GM19035 (cell line): ENCODE data around the gene STARD9.

Source experiments
- ATAC-seq: cut with Tn5 transposase; IDR thresholded peaks from one replicate; pipeline ENCODE4 v1.9.1; 2021; ENCODE audit not compliant: unreplicated experiment

The STARD9 gene

DNA sequence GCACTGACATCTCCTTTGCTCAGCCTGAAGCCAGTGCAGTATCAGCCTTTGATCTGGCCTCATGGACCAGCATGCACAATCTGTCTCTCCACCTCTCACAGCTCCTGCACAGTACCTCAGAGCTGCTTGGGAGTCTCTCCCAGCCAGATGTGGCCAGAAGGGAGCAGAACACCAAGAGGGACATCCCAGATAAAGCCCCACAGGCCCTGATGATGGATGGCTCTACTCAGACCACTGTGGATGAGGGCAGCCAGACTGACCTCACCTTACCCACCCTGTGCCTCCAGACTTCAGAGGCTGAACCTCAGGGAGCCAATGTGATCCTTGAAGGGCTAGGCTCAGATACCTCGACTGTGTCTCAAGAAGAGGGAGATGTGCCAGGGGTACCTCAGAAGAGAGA, 117.1 kb downstream of the STARD9 start:
- no peak for ATAC-seq

DNA sequence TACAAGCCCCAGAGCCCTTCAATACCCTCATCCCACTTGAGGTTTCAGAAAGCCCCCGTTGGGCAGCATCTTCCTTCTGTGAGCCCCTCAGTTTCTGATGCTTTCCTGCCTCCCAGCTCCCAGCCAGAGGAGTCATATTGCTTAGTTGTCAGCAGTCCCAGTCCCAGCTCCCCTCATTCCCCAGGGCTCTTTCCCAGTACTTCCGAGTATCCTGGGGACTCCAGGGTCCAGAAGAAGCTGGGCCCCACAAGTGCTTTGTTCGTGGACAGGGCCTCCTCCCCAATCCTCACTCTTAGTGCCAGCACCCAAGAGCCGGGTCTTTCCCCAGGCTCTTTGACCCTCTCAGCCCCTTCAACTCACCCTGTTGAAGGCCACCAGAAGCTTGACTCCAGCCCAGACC, 117.6 kb downstream of the STARD9 start:
- ATAC-seq: no peak

DNA sequence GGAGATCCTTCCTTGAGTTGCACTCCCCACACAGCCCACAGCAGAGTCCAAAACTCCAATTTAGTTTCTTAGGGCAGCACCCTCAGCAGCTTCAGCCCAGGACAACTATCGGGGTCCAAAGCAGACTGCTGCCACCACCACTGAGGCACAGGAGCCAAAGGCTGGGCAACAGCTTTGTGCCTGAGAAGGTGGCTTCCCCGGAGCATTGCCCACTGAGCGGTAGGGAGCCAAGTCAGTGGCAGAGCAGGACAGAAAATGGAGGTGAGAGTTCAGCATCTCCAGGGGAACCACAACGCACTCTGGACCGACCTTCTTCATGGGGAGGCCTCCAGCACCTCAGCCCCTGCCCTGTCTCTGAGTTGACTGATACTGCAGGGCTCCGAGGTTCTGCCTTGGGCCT, 118.1 kb downstream of the STARD9 start:
- ATAC-seq: no peak

DNA sequence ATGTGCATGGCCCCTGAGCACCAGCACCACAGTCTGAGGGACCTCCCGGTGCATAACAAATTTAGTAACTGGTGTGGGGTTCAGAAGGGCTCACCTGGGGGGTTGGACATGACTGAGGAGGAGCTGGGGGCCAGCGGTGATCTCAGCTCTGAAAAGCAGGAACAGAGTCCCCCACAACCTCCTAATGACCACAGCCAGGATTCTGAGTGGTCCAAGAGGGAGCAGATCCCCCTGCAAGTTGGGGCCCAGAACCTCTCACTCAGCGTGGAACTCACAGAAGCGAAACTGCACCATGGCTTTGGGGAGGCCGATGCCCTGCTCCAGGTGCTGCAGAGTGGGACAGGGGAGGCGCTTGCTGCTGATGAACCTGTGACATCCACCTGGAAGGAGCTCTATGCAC, 118.5 kb downstream of the STARD9 start:
- no peak for ATAC-seq

DNA sequence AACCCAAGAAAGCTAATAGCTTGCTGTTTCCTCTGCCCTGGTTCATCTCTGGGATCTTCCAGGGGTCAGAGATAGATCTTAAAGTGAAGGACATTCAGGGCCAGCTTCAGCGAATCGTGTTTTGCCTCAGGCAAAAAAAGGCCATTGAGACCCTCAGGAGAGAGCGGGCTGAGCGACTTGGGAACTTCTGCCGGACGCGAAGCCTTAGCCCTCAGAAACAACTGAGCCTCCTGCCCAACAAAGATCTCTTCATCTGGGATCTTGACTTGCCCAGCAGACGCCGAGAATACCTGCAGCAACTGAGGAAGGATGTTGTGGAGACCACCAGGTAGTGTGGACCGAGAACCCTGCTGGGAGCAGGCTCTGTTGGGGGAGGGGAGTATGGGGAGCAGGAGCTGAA, 119.0 kb downstream of the STARD9 start:
- no peak for ATAC-seq

DNA sequence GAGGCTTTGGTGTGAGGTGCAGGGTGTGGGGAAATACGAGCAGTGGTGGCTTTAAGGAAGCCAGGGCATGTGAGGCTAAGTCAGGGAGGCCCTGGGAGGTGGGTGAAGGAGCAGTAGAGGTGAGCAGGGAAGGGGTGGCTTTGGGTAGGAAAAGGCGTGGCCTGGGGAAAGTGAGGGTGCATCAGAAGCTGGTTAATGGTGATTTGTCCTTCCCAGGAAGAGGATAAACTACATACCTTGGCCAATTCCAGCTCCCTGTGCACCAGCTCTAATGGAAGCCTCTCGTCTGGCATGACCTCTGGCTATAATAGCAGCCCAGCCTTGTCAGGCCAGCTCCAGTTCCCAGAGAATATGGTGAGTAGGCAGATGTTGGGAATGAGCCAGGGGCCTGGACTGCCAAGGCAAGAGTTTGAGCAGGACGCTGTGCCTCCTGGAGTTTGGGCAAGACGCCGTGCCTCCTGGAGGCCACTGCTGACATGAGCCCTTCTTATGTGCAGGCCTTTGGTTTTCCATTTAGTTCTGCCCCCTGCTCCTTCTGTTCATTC, 120.2 kb downstream of the STARD9 start:
- no peak for ATAC-seq

DNA sequence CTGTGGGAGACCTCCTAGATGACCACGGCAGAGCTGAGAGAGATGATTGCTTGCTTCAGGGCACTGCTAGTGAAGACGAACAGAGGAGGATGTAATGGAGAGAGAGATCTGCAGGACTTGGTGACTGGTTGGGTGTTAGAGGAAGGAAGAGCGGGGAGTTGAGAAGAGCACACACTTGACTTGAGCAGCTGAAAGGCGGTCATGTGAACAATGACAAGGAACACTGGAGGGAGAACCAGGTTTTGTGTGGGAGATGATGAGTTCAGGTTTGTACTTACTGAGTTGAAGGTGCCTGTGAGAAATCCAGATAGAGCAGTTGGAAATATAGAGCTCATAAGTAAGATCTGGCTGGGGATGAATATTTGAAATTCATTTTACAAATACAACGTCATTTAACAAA, 121.2 kb downstream of the STARD9 start:
- ATAC-seq: no peak

DNA sequence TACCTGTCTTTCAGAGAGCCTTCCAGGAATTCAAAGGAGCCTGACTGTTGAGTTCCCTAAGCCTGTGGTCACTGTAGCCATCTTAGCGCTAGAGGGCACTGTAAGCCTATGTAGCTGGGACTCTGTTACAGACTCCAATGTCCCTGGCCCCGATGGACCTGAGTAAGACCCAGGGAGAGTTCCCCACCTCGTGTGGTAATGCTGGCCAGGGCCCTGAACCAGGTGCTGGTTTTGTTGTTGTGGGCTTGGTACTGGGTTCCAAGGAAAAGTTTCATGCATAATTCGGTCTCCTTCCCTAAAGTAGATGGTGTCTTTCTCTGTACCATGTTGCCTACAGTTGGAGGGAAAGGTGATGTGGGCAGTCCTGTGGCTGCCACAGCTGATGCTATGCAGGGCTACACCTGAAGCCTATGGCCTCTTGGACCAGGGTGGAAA, 129.1 kb downstream of the STARD9 start:
- ATAC-seq: no peak

DNA sequence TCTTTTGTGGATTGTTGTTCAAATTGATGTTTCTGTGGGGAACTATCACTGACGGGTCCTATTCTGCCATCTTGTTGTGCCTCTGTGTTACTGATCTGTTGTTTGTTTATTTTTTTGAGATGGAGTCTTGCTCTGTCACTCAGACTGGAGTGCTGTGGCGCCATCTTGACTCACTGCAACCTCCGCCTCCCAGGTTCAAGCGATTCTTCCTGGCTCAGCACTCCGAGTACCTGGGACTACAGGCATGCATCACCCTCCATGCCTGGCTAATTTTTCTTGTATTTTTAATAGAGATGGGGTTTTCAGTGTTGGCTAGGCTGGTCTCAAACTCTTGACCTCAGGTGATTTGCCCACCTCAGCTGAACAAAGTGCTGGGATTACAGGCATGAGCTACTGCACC, 129.9 kb downstream of the STARD9 start:
- ATAC-seq: no peak

DNA sequence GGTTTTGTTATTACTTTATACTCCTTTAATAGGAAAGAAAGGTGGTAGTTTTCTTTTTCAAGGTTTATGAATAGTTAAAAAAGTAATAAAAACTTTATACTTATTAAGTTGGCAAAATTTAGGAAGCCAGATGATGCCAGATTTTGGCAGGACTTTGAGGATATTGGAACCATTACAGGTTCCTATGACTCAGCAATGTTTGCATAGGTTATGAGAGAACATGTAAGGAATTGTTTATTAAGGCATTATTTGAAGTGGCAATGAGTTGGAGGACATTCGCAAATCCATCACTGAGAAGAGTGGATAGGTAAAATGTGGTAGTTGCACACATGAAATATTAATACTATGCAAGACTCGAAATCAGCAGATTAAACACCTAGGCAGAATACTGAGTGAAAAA, 131.7 kb downstream of the STARD9 start:
- no peak for ATAC-seq

DNA sequence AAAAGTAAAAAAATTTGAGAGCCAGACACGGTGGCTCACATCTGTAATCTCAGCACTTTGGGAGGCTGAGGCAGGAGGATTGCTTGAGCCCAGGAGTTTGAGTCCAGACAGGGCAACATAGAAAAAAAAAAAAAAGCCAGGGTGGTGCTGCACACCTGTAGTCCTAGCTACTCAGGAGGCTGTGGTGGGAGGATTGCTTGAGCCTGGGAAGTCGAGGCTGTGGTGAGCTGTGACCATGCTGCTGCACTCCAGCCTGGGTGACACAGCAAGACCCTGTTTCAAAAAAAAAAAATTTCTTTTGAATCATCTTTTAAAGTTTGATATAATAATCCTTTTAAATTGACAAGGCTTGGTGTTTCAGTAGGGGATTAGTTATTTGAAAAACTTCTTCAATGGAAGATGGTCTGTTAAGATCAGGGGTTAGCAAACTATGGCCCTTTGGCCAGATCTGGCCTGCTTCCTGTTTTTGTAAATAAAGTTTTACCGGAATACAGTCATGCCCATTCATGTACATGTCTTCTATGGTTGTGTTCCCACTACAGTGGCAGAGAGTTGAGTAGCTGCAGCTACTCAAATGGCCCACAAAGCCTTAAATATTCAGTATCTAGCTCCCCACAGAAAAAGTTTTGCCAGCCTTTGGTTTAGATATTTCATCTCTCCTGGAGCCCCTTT, 132.6 kb downstream of the STARD9 start:
- no peak for ATAC-seq

DNA sequence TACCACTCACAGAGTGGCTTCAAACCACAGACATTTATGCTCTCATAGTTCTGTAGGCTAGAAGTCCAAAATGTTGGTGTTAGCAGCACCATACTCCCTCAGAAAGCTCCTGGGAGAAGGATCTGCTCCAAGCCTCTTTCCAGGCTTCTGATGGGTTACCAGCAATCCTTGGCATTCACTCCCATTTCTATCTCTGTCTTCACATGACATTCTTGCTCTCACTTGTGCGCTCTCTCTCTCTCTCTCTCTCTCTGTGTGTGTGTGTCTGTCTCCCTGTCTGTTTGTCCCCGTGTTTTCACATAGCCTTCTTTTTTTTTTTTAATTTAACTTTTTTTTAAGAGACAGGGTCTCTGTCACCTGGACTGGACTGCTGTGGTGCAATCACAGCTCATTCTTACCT, 135.3 kb downstream of the STARD9 start:
- ATAC-seq: no peak

DNA sequence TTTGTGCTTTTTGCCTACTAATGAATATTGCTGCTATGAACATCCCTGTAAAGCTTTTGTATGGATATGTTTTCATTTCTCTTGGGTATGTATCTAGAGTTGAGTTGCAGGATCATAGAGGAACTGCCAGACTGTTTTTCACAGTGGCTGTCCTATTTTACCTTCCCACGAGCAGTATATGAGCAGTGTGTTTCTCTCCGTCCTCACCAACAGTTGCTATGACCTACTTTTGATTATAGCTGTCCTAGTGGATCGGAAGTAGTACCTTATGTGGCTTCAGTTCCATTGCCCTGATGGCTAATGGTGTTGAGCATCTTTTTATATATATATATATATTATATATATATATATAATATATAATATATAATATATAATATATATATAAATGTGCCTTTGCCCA, 136.3 kb downstream of the STARD9 start:
- ATAC-seq: no peak

DNA sequence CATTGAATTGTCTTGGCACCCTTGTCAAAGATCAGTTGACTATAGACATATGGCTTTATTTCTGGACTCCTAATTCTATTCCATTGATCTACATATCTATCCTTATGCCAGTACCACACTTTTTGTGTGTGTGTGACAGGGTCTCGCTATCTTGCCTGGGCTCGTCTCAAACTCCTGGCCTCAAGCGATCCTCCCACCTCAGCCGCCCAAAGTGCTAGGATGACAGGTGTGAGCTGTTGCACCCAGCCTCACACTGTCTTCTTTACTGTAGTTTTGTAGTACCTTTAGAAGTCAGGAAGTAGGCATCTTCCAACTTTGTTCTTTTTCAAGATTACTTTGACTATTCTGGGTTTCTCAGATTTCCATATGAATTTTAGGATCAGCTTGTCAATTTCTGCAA, 137.2 kb downstream of the STARD9 start:
- ATAC-seq: no peak

DNA sequence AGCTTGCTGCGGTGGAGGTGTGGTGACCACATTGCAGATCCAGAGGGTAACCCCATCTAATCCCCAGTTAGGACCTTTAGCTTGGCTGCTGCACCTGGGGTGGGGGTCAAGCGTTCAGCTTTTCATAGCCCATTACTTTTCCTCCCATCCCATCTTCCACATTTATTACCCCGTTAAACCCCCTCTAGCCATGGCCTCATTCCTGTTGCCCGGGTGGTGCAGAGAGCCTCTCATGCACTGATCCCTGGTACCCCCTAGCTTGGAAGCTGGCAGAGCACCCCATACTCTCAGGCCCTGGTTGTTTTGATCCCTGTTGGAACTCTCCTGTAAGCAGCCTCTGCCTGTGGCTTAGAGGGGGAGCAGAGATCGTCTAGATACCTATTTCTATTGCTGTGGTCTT, 140.7 kb downstream of the STARD9 start:
- no peak for ATAC-seq

DNA sequence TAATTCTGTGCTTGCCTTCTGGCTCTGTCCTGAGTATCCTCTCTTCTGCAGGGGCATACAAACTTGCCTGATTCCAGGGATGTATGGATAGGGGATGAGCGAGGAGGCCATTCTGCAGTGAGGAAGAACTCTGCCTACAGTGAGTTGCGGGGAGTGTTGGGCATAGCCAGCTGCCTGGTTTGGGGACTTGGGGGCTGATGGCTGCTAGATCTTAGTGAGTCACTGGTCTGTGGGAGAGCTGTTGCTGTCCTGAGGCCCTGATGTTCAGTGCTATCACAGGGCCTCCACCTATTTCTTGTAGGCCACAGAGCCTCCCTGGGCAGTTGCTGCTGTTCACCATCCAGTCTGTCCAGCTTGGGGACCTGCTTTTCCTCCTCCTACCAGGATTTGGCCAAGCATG, 141.2 kb downstream of the STARD9 start:
- no peak for ATAC-seq

DNA sequence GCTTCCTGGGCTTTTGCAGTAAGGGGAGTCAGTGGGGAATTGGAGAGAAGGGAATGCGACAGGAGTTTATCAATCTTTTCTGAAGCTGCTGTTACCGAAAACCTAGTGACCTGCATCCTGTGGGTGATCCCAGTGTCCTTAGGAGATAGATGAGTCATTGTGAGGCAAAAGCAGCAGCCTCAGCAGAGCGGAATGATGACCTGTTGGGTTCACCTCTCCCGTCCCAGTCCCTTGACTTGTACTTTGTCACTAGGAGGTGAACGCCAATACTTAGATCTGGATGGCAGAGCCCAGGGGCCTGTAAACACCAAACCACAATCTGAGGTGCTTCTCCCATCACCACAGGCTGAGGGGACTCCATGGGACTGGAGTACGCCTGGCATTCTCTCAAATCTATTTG, 143.6 kb downstream of the STARD9 start:
- ATAC-seq: no peak

DNA sequence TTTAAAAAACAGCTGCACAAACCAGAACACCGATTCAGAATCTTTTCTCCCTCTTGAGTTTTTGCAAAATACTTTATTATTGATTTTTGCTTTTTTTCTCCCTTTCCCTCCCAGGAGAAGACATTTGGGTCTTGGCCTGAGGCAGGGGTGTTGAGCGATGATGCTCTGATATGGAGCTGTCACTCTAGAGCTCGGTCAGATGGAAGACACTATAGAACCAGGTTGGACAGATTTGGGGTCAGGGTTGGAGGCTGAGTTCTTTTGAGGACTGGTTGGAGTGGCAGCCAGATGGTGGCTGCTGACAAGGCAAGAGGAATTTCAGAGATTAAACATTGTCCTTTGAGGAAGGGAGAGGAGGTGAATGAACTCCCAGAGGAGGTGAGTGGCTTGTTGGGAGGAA, 144.7 kb downstream of the STARD9 start:
- ATAC-seq: no peak

DNA sequence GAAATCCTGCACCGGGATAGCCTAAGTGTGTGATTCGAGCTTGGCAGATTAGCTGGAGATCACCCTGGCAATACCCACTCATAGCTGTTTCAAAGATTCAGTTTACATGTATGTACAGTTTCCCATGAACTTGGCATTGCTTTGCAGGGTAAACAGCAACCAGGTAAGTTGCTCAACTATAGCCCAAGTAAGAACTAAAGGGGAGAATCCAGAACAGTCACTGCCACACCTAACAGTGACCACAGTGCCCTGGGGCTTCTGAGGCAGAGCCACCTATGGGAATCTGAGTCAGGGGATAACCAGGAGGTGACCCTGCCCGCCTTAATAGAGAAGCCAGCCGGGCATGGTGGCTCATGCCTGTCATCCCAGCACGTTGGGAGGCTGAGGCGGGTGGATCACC, 145.6 kb downstream of the STARD9 start:
- no peak for ATAC-seq

DNA sequence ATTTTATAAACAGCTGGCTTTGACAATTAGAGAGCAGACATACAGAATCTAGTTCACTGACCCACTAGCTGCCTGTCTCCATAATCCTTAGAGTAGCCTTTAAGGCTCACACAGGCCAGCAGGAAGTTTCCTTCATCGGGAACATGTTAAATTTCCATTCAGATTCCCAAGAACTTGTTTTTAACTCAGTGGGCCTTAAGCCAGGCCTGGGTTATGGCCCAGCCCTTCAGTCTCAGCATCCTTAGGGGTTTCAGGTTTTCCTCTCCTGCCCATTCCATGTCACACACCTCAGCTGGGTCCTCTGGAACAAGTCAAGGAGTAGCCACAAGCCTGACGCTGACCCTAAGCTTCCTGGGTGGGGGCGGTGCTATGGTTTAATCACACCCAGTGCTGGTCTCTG, 146.5 kb downstream of the STARD9 start:
- ATAC-seq: no peak

DNA sequence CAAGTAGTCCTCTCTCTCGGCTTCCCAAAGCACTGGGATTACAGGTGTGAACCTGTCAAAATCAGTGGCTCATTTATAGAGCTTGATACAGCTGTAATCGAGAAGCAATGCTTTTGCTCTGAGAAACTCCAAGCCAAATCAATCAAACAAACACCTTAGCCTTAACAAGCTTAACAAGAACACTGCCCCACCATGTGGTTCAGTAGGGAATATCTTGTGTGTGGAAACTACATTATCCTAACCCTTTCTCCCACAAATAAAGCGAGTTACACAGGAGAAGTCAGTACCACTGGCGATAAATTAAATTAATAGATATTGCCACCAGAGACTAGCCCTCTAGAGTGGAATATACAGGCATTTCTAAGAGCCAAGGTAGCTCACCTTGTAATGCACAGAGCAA, 147.7 kb downstream of the STARD9 start:
- ATAC-seq: no peak

DNA sequence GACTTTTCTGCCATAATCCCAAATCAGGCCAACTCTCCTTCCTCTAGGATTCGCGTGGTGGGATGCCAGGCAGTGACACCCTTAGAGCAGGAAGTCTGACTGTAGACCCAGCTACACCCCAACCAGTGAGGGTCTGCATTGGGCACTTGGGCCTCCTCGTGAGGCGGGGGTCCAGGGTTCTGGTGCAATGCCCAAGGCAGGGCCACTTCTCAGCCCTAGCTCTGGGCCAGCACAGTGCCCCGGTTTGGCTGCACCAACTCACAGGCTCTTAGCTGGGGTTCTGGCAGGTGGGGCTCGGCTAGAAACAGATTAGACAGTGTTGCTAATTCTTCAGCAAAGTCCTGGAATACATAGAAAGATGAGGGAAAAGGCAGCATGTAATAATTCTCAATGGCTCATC, 148.9 kb downstream of the STARD9 start:
- ATAC-seq: no peak

DNA sequence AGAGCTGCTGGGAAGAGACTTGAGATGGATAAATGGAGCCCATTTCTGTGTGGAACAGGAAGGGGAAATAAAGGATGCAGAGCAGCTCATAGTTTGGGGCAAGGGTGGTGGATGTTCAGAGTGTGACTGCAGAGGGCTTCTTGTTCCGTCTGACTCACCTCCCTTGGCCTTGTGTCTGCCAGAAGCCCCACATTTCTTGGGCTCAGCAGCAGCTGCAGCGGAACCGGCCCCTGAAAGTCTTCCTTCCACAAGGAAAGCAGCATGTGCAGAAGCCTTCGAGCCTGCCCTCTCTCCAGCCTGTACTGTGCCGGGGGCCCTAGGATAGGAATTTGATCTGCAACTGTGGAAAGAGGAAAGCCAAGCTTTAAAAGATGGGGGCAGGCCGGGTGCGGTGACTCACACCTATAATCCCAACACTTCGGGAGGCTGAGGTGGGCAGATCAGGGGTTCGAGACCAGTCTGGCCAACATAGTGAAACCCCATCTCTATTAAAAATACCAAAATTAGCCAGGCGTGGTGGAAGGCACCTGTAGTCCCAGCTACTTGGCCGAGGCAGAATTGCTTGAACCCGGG, 150.0 kb downstream of the STARD9 start:
- no peak for ATAC-seq
